H1 (cell line): ENCODE data around the gene CPXM2. TPM values are rescaled to one million over a fixed set of nuclear protein-coding genes. Genes with fewer than 3 reads are reported as not detected.

Experiments
- CTCF ChIA-PET: fragments of 300-600 bp; sonication (Branson Sonifier 250); formaldehyde crosslinking; loops from one replicate; lab custom pipeline; 2021; ENCODE audit not compliant: partially characterized antibody; lab: Charles Lee
- POLR2A ChIA-PET: fragments of 300-600 bp; sonication (Branson Sonifier 250); formaldehyde crosslinking; loops from one replicate; lab custom pipeline; 2021; ENCODE audit warnings: inconsistent platforms; ENCODE audit not compliant: partially characterized antibody; lab: Charles Lee
- DNase-seq, 2 experiments: peaks; one replicate each; pipeline versions ENCODE4 v3.0.0 to v3.0.0-alpha.2; 2010 to 2022; ENCODE audit warnings: low spot score in 2 of 2, low read depth in 1 of 2, mixed read lengths in 1 of 2
- FAIRE-seq: peaks from 2 replicates; lab custom pipeline; 2011; peaks lifted over from hg19 to GRCh38; lab: Jason Lieb, UNC
- H2AFZ ChIP-seq: 2 replicates; pipeline ENCODE4 v1.8.1; 2012; ENCODE audit warnings: low read length, inconsistent platforms
- H2AK5ac ChIP-seq: 2 replicates; pipeline ENCODE4 v1.6.1; 2013; ENCODE audit warnings: low read depth, low read length
- H2BK120ac ChIP-seq: replicated peaks from 2 replicates; pipeline ENCODE3; 2013; ENCODE audit warnings: low read depth, low read length, inconsistent platforms
- H2BK12ac ChIP-seq: 2 replicates; pipeline ENCODE4 v1.6.1; 2013; ENCODE audit warnings: low read depth, low read length
- H2BK15ac ChIP-seq: 2 replicates; pipeline ENCODE4 v1.6.1; 2013; ENCODE audit warnings: low read length
- H2BK20ac ChIP-seq: 2 replicates; pipeline ENCODE4 v1.6.1; 2013; ENCODE audit warnings: low read length
- H2BK5ac ChIP-seq: 2 replicates; pipeline ENCODE4 v1.6.1; 2013; ENCODE audit warnings: low read depth, low read length
- H3K14ac ChIP-seq: 2 replicates; pipeline ENCODE4 v1.6.1; 2013; ENCODE audit warnings: inconsistent platforms; ENCODE audit not compliant: insufficient read length
- H3K18ac ChIP-seq: 2 replicates; pipeline ENCODE4 v1.6.1; 2013; ENCODE audit warnings: low read length; ENCODE audit errors: extremely low read depth
- H3K23ac ChIP-seq: 2 replicates; pipeline ENCODE4 v1.6.1; 2013; ENCODE audit warnings: inconsistent platforms; ENCODE audit not compliant: insufficient read length
- H3K23me2 ChIP-seq: 2 replicates; pipeline ENCODE4 v1.6.1; 2013; ENCODE audit warnings: low read depth, low read length
- H3K27ac ChIP-seq: 2 replicates; pipeline ENCODE4 v1.6.1; 2011; ENCODE audit warnings: low read depth, low read length, inconsistent platforms
- H3K27me3 ChIP-seq, 4 experiments: replicated peaks in 1 of 4; 1 replicate in 1 of 4; 2 replicates in 3 of 4; pipeline versions ENCODE4 v1.6.1 to v1.8.1; 2011 to 2013; ENCODE audit warnings: low read length in 3 of 4, mild to moderate bottlenecking in 3 of 4, inconsistent platforms in 2 of 4, mixed read lengths in 2 of 4, moderate library complexity in 1 of 4; ENCODE audit not compliant: control insufficient read depth in 3 of 4, insufficient read depth in 3 of 4; ENCODE audit errors: extremely low read depth in 1 of 4
- H3K36me3 ChIP-seq, 4 experiments: 2 replicates each; pipeline versions ENCODE4 v1.6.1 to v1.8.1; 2011 to 2013; ENCODE audit warnings: mild to moderate bottlenecking in 4 of 4, low read length in 3 of 4, moderate library complexity in 2 of 4, control low read depth in 1 of 4, inconsistent platforms in 1 of 4; ENCODE audit not compliant: insufficient read depth in 4 of 4, control insufficient read depth in 2 of 4
- H3K4ac ChIP-seq: replicated peaks from 2 replicates; pipeline ENCODE3; 2013; ENCODE audit warnings: low read length, low read depth, mixed read lengths, inconsistent platforms; ENCODE audit not compliant: insufficient read length
- H3K4me1 ChIP-seq, 4 experiments: replicated peaks in 1 of 4; 1 replicate in 1 of 4; 2 replicates in 3 of 4; pipeline versions ENCODE4 v1.6.1 to v1.8.1; 2011 to 2013; ENCODE audit warnings: low read length in 3 of 4, inconsistent platforms in 2 of 4, mixed read lengths in 1 of 4; ENCODE audit not compliant: insufficient read depth in 4 of 4, control insufficient read depth in 3 of 4
- H3K4me2 ChIP-seq, 2 experiments: 2 replicates each; pipeline versions ENCODE4 v1.6.1 to v1.8.1; 2011 to 2013; ENCODE audit warnings: low read depth in 2 of 2, low read length in 2 of 2, control low read depth in 1 of 2, inconsistent platforms in 1 of 2, mild to moderate bottlenecking in 1 of 2; ENCODE audit not compliant: insufficient read depth in 1 of 2
- H3K4me3 ChIP-seq, 4 experiments: fragments of 200-600, 300-600 bp in 1 of 4; sonication (generic), shearing (Covaris generic), sonication (Bioruptor Twin) in 1 of 4; 2 replicates each; pipeline versions ENCODE4 v1.5.1 to v1.8.1; 2011 to 2016; ENCODE audit warnings: low read length in 4 of 4, low read depth in 3 of 4, control low read depth in 2 of 4, inconsistent platforms in 2 of 4, mild to moderate bottlenecking in 2 of 4, mixed read lengths in 1 of 4, moderate library complexity in 1 of 4; ENCODE audit not compliant: insufficient read depth in 2 of 4; ENCODE audit errors: extremely low read depth in 1 of 4
- H3K56ac ChIP-seq: replicated peaks from 2 replicates; pipeline ENCODE3; 2013; ENCODE audit warnings: low read depth, mild to moderate bottlenecking, mixed read lengths, low read length, inconsistent platforms; ENCODE audit not compliant: insufficient read length
- H3K79me1 ChIP-seq: 2 replicates; pipeline ENCODE4 v1.6.1; 2013; ENCODE audit warnings: low read depth, low read length, control low read depth
- H3K79me2 ChIP-seq, 2 experiments: 2 replicates each; pipeline versions ENCODE4 v1.6.1 to v1.8.1; 2012 to 2013; ENCODE audit warnings: low read length in 2 of 2, mild to moderate bottlenecking in 2 of 2, inconsistent platforms in 1 of 2; ENCODE audit not compliant: insufficient read depth in 2 of 2, control insufficient read depth in 1 of 2
- H3K9ac ChIP-seq, 4 experiments: replicated peaks in 1 of 4; 1 replicate in 1 of 4; 2 replicates in 3 of 4; pipeline versions ENCODE4 v1.6.1 to v1.8.1; 2011 to 2013; ENCODE audit warnings: low read depth in 3 of 4, low read length in 3 of 4, control low read depth in 2 of 4, mild to moderate bottlenecking in 2 of 4, moderate library complexity in 2 of 4, inconsistent platforms in 1 of 4; ENCODE audit errors: extremely low read depth in 1 of 4
- H3K9me3 ChIP-seq, 2 experiments: 2 replicates each; pipeline versions ENCODE4 v1.6.1 to v1.8.1; 2012 to 2013; ENCODE audit warnings: mild to moderate bottlenecking in 2 of 2, moderate library complexity in 2 of 2, control low read depth in 1 of 2, inconsistent platforms in 1 of 2, low read depth in 1 of 2, low read length in 1 of 2, mixed read lengths in 1 of 2; ENCODE audit not compliant: insufficient read depth in 2 of 2
- H4K20me1 ChIP-seq, 2 experiments: replicated peaks in 1 of 2; 2 replicates each; pipeline versions ENCODE3 to v1.8.1; 2011 to 2013; ENCODE audit warnings: inconsistent platforms in 2 of 2, low read length in 2 of 2, mild to moderate bottlenecking in 1 of 2; ENCODE audit not compliant: insufficient read depth in 2 of 2, control insufficient read depth in 1 of 2
- H4K5ac ChIP-seq: 2 replicates; pipeline ENCODE4 v1.6.1; 2013; ENCODE audit warnings: low read length, low read depth, mixed read lengths, inconsistent platforms; ENCODE audit not compliant: insufficient read length
- H4K8ac ChIP-seq: 2 replicates; pipeline ENCODE4 v1.8.0; 2013; ENCODE audit warnings: mild to moderate bottlenecking, moderate library complexity, low read length, inconsistent platforms; ENCODE audit not compliant: insufficient read depth; ENCODE audit errors: extremely low read depth
- H4K91ac ChIP-seq: replicated peaks from 2 replicates; pipeline ENCODE3; 2013; ENCODE audit warnings: low read length, mixed read lengths, inconsistent platforms; ENCODE audit not compliant: insufficient read length
- PHF8 ChIP-seq: fragments of 200-600 bp; sonication (generic); conservative IDR thresholded peaks from 2 replicates; pipeline ENCODE4 v1.7.1; 2012; ENCODE audit warnings: low read depth, mild to moderate bottlenecking, inconsistent platforms, low read length, moderate library complexity
- TEAD4 ChIP-seq: IDR thresholded peaks from 2 replicates; pipeline ENCODE4 v1.6.1; 2012; ENCODE audit warnings: low read depth, low read length, inconsistent platforms, mixed read lengths
- ZNF274 ChIP-seq: IDR thresholded peaks from 2 replicates; pipeline ENCODE4 v1.7.0; 2012; ENCODE audit warnings: low read length, borderline replicate concordance; ENCODE audit errors: extremely low read depth
- WGBS, 2 experiments: shearing (Covaris generic) in 1 of 2; methylation state at CpG; one replicate each; pipeline versions ENCODE4 v1.1.6 to v1.1.7; 2013 to 2015; ENCODE audit warnings: low lambda C conversion rate in 2 of 2, mixed read lengths in 2 of 2, inconsistent platforms in 1 of 2, low coverage in 1 of 2, missing lambda C conversion rate in 1 of 2; ENCODE audit not compliant: insufficient replicate concordance in 2 of 2, insufficient coverage in 1 of 2, insufficient read length in 1 of 2; ENCODE audit errors: extremely low coverage in 1 of 2, missing lambda C conversion rate in 1 of 2; 5-methylcytosine and 5-hydroxymethylcytosine counted together
- polyA plus RNA-seq, 7 experiments: library from polyadenylated mRNA; depleted of rRNA in 3 of 7; stranded (reverse) in 5 of 7; unstranded in 2 of 7; fragments of >200 nt in 5 of 7; fragments of 200-250 nt in 2 of 7; gene quantifications; 1 replicate in 5 of 7; 2 replicates in 1 of 7; 4 replicates in 1 of 7; pipeline versions ENCODE4 v1.2.1 to v1.2.3, GENCODE V29; 2011 to 2013; ENCODE audit warnings: missing spikeins in 2 of 7, mixed read lengths in 2 of 7
- total RNA-seq: library from RNA; stranded (reverse); fragmentation: NEBNext Ultra II Directional; extraction: Animal tissue kit (Norgen Biotek cat#: 25700); gene quantifications from 2 replicates; pipeline ENCODE4 v1.2.1, GENCODE V29; 2021

The CPXM2 gene
- total and polyA plus RNA-seq, 2 of the 8 experiments (the other 6 are each of a cell fraction or from before 2014, with no cell fraction given) = 2.4 to 2.9 TPM

- Histone ChIP-seq H3K18ac (no peak overlapping the region), H2BK20ac (no peak overlapping the region), H3K79me1 (no peaks in the 10 kb centered on the region), H3K4ac (no peak overlapping the region), H2BK5ac (no peak overlapping the region), H3K56ac (no peak overlapping the region), H3K4me1 (no peaks in the 10 kb centered on the region), H3K23me2 (no peaks in the 10 kb centered on the region), H2AFZ (no peak overlapping the region), H4K91ac (no peak overlapping the region), H2BK15ac (no peak overlapping the region), H3K4me2 (no peak overlapping the region), H3K36me3 (no peaks in the 10 kb centered on the region), H3K9ac (no peak overlapping the region), H2BK120ac (no peak overlapping the region), H4K20me1 (no peaks in the 10 kb centered on the region), H3K14ac (no peak overlapping the region), H3K23ac (no peak overlapping the region), H3K79me2 (no peaks in the 10 kb centered on the region), H3K27ac (no peak overlapping the region), H4K8ac (no peak overlapping the region), H3K9me3 (0 out of 4 replicates have a peak, but pooled peaks cover 0 to 3% of the 10 kb centered on the region in 2 experiments), H4K5ac (no peak overlapping the region), H3K4me3 (no peak overlapping the region), H3K27me3 (peaks cover 0 to 3% (median 1%) of the 10 kb centered on the region in 4 experiments; a peak in 2 of 7 replicates), H2AK5ac (no peak overlapping the region), H2BK12ac (0 out of 2 replicates have a peak overlapping the region, but pooled peaks have one; percentile 3)
- TF ChIP-seq PHF8 (no peak), TEAD4 (no peak), ZNF274 (no peak)
- WGBS, 2 experiments = 83% methylated on average over 5 of the region's 5 CpGs; no CpG with 5 or more reads in 1 of the 2 experiments
- CTCF ChIA-PET = interaction anchor here (0.6 to 1.1 kb wide), 3 partner anchors 21 to 179 kb away, joined by 3 to 4 read pairs (median 3); no protein-coding TSS in a partner anchor
- POLR2A ChIA-PET = no interaction called here
- DNase-seq (peak in 1 of 2 experiments; percentile 24), FAIRE-seq (no peak)
These were observed 102.6 kb downstream of the CPXM2 start for GRCh38 chr10:123788981-123789380.
